Hematopoietic multipotent progenitor cell treated with erythropoietin and hydrocortisone succinate and interleukin-3 and kit ligand, for 8 days (in vitro differentiated cells): ENCODE measurements around the gene NAALADL2.
"Not testable (repeated sequence)": the region's sequence is repeated elsewhere in the genome, so short reads cannot be mapped to it uniquely, and the experiment has no call there.

Experiments
- DNase-seq: peaks from one replicate; pipeline ENCODE4 v3.0.0-alpha.2; 2015

NAALADL2 gene

DNA sequence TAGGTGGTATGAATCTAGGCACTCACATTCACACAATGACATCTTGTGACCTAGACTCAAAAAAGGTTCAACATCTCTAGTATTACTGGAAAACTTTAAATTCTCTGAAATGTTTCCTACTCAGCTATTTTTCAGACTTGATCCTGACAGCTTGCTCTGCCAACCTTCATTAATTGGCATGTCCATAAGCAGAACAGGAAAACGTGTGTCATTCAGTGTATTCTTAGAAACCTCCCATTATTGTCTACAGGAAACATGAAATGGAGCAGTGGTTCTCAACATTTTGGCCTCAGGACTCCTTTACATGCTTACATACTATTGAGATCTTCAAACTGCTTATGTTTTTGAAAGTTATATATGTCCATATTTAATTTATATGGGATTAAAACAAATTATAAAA lies 363.2 kb downstream of the NAALADL2 start:
- DNase-seq: no peak

DNA sequence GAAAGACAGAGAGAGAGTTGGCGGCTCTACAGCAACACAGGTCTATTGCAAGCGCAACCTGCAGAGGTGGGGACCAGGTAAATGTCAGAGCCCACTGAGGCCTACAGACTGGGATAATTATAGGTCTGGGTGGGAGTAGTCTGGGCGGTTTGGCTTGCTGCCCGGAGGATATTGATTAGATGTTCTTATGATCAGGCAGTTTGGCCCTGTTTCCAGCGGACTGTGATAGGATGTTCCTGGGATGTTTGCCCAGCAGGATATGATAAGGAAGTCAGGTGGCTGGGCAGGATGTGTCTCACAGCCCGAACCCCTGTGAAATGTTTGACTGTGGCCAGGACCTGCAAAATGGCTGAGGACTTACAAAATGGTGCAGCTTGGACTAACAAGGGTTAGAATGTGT lies 364.9 kb downstream of the NAALADL2 start:
- DNase-seq: no peak

DNA sequence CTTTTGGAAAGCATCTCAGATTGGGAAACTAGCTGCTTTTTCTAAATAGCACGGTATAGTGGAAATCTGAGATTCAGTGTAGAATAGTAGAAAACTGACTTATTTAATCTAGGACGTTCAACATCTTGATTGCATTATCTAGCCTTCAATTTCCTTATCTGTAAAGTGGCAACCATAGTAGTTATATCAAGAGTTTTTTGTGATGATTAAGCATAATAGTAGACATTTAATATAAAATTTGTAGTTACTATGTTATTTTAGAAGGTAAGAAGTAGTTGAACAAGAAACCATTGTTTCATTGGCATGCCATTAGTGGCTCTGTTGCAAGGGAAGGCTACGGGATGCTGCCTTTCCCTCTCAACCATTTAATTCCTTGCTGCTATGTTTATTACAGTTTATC lies 367.3 kb downstream of the NAALADL2 start:
- DNase-seq: no peak

DNA sequence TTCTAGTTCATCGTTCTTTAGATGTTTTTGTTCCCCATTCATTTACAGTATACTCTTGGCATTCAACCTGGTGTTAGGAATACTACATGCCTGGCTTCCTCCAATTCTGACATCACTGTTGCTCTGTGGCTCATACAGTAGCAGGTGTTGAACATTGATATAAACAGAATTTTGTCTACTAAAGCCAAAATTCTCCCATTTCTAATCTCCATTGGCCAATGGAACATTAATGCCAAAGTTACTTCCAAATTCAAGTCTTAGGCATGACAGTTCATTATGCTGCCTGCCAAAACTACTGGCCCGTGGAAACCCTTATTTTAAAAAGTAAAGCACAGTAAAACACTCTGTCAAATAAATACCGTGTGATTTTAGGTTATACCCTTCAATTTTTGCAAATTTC lies 368.0 kb downstream of the NAALADL2 start:
- DNase-seq: no peak

DNA sequence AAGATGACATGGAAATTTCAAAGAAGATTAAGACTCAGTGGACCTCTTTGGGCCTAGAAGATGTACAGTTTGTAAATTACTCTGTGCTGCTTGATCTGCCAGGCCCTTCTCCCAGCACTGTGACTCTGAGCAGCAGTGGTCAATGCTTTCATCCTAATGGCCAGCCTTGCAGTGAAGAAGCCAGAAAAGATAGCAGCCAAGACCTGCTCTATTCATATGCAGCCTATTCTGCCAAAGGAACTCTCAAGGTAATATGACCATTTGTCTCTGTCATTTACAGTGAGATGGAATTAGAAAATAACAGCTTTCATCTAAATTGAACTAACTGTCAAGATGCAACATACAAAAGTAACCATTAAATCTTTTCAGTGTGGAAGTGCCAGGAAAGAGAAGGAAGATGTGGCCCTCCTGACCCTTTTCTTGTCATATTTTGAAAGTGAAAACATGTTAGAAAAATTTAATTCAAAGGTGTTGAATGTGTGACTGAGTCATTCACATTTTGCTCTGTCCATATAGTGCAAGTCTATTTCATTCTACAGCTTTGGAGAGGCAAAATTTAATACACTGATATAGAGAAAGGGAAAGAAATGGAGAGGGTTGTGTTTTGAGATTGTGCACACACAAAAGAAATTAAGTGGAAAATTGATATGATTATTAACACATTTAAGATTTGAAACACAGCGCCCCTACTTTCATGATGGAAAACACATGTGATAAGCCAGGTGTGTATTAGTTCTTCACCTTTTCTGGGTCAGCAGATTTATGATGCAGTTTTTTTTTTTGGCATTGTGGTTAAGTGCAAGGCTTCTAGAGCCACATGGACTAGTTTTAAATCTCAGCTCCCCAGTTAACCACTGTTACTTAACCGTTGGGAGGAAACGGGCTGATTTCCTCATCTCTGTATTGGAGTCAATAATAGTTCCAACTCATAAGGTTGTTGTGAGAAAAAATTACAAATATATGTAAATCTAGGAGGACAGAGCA lies 375.1 kb downstream of the NAALADL2 start:
- no peak for DNase-seq

DNA sequence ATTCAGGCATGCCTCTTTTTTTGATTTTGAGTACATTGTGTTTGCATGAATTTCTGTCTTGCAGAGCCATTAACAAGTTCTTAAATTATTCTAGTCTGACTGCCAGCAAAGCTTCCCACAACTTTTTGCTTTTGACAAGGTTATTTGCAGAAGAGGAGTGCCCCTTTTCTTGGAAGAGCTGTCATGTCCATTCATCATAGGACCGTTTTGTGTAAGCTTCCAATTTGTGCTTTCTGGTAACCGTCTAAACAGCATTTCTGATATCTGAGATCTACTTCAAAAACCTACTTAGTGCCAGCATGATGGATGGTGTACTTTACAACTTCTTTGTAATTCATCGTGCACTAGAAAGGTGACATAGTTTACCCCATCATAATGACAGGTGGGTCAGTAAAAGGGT lies 379.7 kb downstream of the NAALADL2 start:
- no peak for DNase-seq

DNA sequence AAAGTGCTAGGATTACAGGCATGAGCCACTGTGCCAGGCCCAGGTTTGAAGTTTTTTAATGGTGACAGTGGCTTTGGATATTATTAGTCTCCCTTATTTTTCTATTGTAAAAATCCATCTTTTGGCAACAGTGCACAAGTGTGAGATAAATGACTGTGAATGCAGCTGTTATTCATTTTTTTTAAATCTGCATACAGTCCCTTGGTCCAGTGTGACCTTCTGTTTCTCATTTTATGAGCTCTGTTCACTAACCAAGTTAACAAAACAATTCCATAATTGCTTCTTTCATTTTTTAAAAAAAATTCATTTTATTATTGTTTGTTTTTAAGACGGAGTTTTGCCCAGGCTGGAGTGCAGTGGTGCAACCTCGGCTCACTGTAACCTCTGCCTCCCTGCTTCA lies 381.8 kb downstream of the NAALADL2 start:
- no peak for DNase-seq

DNA sequence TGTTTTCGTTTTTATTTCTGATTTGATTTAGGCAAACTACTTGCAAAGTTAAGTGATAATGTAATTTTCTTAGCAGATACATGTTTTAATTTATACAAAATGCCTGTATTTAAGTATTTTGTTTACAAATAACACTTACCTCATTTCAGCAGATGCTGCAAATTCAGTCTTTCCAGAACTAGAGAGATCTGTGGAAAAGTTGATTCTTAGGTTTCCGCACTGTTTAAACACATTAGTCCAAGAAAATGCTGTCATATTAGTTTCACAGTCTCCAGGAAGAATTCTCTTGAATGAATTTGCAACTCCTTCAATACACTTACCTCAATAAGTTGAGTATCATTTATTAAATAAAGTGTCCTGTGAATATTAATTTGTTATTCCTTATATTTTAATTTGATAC lies 383.1 kb downstream of the NAALADL2 start:
- no peak for DNase-seq

DNA sequence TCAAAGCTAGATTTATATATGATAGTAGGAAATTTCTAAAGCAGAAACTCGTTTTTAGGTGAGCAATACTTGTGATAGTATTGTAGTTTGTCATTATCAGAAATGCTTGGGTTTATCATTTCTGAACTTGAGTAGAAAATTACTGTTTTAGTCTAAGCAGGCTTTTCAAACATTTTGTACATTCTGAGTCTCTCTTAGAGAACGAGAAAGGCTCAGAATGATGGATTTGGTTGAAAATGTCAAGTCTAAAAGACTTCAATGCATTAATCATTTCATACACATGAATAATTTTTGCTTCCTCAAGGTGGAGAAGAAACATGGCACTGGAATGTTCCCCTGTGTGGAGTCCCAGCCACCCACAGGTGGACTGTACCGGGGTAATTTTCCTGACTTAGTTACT lies 387.1 kb downstream of the NAALADL2 start:
- no peak for DNase-seq

DNA sequence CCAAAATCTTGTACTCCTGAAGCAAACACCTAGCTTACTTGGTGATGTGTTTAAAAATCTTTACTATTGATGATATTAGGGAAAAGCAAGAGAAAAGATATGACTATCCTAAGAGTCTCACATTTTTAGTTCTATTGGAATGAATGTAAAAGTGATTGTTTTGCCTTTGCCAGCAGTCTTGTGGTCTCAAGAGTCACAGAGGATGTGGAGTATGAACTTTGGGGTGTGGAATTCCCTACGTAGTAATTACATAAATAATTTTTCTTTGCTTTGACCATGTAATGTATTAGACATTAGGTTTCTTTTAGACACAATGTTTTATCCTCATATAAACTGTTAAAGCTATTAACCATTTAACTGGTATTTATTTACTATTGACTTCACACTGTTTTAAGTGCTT lies 387.6 kb downstream of the NAALADL2 start:
- DNase-seq: no peak

DNA sequence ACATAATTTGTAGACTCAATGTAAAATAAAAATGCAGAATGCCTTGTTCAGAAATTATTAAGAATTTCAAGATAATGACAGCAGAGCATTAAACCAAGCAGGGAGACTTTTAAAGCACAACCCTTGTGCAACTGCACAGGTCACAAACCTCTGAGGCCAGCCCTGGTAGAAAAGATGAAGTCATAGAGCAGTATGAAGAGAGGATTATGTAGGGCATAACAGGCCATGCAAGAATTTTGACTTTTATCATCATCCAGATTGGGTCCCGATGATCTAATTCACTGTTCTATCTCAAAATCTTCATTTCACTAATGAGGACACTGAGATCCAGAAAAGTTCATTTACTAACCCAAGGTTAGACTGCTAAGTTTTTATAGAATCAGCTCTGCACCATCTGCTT lies 388.5 kb downstream of the NAALADL2 start:
- no peak for DNase-seq

DNA sequence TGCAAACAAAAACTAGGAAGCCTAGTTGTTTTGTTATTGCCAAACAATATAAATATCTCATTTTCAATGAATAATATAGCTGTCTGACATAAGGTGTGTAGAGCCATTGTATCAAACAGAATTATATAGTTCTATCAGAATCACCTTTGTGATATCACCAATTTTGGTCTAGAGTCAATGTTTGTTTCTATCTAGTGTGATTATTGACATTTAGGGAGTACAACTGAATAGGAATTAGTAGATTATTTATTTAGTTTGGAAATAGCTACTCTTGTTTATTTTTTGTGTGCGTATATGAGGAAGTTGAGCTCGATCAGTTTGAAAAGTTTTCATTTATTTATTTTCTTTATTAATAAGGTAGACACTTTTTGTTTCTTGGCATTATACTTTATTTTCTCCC lies 389.7 kb downstream of the NAALADL2 start:
- DNase-seq: no peak

DNA sequence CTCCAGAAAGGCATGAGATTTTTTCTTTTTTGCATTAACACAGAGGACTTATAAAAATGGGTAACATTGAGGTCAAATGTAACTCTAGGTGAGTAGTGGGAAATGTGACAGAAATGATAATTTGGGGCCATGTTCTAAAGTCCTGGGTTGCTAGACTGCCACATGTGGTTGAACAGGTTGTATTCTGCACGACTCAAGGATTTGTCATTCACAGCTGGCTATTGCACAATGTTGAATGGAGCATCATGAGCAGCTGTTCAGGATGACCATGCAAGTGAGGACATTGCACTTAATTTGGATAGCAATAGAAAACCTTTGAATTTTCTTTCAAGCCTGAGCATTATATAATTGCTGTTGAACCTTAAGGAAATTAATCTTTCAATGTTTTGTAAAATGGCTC lies 396.6 kb downstream of the NAALADL2 start:
- no peak for DNase-seq

DNA sequence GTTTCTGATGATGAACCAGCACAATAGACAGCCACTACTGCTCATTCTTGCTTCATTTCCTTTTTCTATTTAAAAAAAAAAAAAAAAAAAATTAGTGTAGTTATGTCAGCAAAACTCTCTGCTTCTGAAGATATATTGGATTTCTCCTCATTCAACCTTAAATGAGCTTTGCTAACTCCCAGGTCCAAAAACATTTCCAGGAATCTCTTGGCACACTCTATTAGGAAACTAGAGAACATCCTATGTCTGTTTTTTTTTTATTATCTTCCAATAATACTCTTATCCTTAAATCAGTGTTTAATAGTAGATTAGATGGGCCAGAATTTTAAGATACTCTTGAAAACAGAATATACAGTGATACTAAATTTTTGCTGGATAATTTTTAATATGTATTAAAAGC lies 398.0 kb downstream of the NAALADL2 start:
- DNase-seq: no peak

DNA sequence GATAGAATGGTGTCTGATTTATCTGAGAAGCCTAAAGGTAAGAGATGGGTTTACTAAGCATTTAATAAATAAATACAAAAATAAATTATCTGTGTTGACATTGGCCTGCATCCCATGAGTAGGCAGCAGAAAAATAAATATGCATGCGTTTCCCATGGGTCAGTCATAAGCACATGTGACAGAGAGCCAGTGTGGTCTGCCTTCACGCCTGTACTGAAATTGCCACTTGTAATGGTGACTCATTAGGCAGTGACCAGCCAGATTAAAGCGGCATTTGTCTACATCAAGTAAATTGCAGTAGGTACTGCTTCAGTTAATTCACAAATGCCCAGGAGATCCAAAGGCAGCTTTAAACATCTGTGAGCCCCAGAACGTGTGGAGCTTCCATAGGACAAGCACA lies 399.6 kb downstream of the NAALADL2 start:
- no peak for DNase-seq

DNA sequence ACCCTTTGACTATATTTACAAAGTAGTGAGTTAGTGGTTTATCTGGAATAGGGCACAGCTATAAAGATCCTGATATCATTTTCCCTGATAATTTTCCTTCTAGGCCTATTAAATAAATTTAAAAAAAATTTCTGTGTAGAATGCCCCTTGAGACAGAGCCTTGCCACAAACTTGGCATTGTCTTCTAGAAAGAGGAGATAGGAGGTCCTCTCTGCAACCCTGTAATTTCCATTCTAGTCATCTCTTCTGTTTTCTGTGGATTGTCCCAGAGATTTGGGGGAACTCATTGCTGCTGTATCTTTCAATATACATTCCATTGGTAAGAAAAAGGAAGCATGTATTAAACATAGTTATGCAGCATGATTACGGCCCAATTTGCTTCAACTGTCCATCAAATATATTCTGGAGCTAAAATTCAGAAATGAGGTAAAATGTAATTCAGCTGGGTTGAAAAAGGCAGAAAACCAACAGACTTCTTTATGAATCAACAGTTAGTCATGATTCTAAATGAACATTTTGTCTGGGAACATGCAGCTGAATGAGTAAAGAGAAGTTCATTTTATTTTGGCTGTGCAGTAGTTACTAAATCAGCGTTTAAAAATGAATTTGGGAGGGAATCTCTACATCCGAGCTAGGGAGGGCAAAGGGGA lies 401.1 kb downstream of the NAALADL2 start:
- DNase-seq: no peak

DNA sequence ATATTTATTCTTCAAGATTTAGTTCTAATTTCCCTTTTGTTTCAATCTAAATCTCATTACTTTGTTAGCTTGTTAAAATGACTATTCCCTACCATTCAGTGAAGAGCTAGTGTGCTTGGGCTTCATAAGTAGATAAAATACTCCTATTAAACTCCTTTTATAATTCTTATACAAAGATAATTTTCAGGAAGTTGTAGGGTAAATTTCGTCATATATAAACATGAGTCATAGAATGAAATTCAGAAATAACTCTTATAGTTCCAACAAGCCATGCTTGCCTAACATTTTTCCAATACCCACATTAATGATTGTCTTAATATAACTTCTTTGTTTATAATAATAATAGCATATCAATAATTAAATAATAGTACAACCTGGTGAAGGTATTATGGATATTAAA lies 407.3 kb downstream of the NAALADL2 start:
- DNase-seq: no peak

DNA sequence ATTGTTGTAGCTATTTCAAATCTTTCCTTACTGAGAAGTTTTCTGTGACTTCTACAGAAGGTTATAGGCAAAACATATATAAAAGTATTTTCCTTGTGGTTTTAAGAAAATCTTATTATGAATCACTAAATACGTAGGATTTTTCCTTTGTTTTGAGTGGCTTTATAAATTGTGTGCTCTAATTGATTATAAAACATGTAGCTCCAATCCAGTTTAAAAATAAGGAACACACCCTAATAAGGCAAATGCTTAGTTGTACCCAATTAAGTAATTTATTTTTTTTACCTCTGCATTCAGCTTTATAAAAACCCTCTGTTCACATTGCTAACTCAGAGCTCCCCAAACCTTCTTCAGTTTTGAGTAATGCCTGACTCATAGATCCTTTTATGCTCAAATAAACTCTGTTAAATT lies 408.0 kb downstream of the NAALADL2 start:
- no peak for DNase-seq

DNA sequence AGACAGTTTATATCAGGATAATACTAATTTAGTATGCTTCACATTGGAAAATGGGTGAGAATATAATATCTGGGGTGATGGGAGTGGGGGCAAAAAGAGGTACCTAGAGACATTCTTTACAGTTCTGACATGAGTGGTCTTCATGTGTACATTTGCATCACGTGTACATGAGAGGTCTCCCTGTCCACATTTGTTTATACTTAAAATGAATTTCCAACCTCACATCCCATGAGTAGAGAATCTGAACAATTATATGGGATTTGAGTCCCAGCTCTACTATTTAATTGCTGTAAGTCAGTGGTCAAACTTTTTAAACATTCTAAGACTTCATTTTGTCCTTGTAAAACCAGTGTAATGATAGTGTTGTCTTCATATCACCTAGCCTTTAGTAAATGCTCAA lies 408.4 kb downstream of the NAALADL2 start:
- no peak for DNase-seq

DNA sequence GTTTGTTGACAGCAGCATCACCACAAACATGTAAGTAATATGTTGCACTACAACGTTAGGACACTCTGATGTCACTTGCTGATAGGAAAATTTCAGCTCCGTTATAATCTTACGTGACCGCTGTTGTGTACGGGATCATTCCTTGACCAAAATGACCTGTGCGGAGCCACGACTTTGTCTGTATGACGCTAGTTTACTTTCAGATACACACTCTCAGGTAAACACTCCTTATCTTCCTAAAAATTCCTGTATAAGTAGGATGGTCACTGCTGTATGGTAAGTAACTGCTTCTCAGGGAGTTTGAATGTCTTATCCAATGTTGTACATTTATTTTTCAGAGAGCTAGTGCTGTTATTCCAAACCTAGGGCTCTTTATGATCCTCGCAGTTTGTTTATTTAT lies 410.3 kb downstream of the NAALADL2 start:
- DNase-seq: no peak

DNA sequence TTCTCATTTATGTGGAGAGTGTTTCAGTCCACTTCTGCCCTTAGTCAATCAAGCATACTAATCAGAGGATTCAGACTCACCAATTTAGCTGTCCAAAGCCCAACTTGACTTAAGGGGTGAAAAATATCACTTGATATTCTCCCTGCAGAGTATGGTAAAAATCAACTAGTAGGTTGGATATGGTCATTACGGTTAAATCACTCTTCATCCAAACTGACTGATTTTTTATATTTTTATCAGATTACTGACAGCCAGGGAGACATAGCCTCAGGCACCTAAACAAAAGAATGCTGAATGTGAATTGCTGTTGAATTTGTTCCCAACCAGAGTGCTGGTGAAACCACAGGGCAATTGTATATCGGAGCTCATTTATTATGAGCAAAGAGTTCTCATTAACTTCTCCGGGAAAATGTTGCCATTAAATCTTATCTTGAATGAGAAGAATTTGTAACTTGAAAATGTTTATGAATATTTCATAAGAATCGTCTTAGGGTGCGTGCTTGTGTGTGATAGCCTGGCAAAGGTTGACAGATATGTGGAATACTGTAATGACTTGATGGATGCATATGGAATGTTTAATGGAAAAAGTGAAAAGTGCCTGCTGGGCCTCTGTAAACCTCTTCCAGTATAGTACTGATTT lies 411.2 kb downstream of the NAALADL2 start:
- DNase-seq: no peak

DNA sequence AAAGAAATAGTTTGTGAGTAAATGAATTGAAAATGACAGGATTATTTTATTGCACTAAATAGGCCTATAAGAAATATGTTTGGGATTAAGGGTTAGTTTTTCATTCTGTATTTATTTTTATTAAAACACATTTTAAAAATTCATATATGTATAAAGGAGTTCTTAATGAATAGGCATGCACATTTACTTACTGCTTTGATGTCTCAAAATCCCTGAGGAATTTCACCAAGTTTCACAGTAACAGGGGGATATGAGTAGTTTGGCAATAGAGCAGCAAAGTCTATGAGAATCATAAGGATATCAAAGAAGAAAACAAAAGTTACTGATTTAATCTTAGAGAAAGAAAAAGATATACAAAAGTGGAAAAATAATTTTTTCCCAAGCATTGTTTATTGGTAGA lies 411.7 kb downstream of the NAALADL2 start:
- DNase-seq: no peak

DNA sequence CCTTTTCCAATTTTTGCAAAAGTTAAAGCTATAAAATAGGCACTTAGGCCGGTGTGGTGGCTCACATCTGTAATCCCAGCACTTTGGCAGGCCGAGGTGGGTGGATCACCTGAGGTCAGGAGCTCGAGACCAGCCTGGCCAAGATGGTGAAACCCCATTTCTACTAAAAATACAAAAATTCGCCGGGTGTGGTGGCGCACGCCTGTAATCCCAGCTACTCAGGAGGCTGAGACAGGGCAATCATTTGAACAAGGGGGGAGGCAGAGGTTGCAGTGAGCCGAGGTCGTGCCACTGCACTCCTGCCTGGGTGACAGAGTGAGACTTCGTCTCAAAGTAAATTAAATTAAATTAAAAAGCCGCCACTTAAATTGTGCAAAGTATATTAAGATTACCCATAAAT lies 412.3 kb downstream of the NAALADL2 start:
- DNase-seq: not testable (repeated sequence)

DNA sequence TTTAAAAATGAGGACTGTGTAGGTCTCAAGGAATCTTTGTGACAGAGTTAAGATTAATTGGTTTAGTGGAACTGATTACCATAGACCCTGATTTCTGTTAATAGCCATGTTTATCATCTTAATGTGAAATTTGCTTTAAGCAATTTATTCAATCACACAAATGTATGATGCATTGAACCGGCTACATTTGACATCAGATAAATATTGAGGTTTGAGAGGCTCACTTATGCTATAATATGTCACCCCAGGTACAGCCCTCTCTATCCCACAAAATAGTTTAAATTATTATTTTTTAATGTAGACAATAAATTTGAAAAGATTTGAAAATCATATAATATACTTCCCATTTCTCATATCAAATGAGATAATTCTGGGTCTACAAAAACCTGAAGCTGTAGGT lies 413.3 kb downstream of the NAALADL2 start:
- no peak for DNase-seq
